HepG2 (cell line): Measurements from ENCODE around the gene ZC3H7B. TPM values are rescaled to one million over a fixed set of nuclear protein-coding genes. Genes with fewer than 3 reads are reported as not detected.

Experiments used
- ATAC-seq: fragments of 200-7000 bp; cut with Tn5 transposase; 3 replicates; pipeline ENCODE4 v1.9.1; 2020; ENCODE audit warnings: mild to moderate bottlenecking, moderate library complexity
- BruUV-seq: library from RNA; stranded (reverse); fragments of 400-500 nt; replicated peaks from 2 replicates; lab custom pipeline; 2021; lab: Mats Ljungman, UMichigan
- CTCF ChIA-PET: fragments of 300-600 bp; formaldehyde crosslinking; extraction: SDS; loops from one replicate; lab custom pipeline; 2021; ENCODE audit warnings: low total read pairs, inconsistent platforms, low intra/inter-chr PET ratio; lab: Yijun Ruan, JAX
- POLR2A ChIA-PET: fragments of 350-600 bp; sonication (Branson Sonifier 250); formaldehyde crosslinking; loops from one replicate; lab custom pipeline; 2020; ENCODE audit warnings: antibody characterized with exemption, inconsistent platforms; lab: Yijun Ruan, JAX
- DNase-seq: peaks from one replicate; pipeline ENCODE4 v3.0.0-alpha.2; 2015; ENCODE audit warnings: low spot score
- FAIRE-seq: peaks from 3 replicates; lab custom pipeline; 2011; peaks lifted over from hg19 to GRCh38; lab: Jason Lieb, UNC
- H2AFZ ChIP-seq: one replicate; pipeline ENCODE4 v1.6.1; 2011; ENCODE audit warnings: low read length, inconsistent platforms
- H3K27ac ChIP-seq: fragments of 300-600 bp; 3 replicates; pipeline ENCODE4 v1.8.0; 2011; ENCODE audit warnings: mixed run types, mild to moderate bottlenecking, mixed read lengths, low read length, inconsistent platforms; ENCODE audit not compliant: insufficient read depth; ENCODE audit errors: extremely low read length
- H3K27me3 ChIP-seq, 2 experiments: fragments of 200-600 bp in 1 of 2; 2 replicates in 1 of 2; 3 replicates in 1 of 2; pipeline versions ENCODE4 v1.6.0 to v1.8.0; 2011; ENCODE audit warnings: low read length in 2 of 2, mild to moderate bottlenecking in 2 of 2, moderate library complexity in 2 of 2, inconsistent platforms in 1 of 2; ENCODE audit not compliant: insufficient read depth in 2 of 2, control insufficient read depth in 1 of 2
- H3K36me3 ChIP-seq, 2 experiments: fragments of 200-600 bp in 1 of 2; replicated peaks in 1 of 2; 2 replicates in 1 of 2; 3 replicates in 1 of 2; pipeline versions ENCODE4 v1.5.1 to v1.8.0; 2011; ENCODE audit warnings: low read length in 2 of 2, inconsistent platforms in 1 of 2; ENCODE audit not compliant: insufficient read depth in 2 of 2, control insufficient read depth in 1 of 2
- H3K4me1 ChIP-seq: 2 replicates; pipeline ENCODE4 v1.5.1; 2012; ENCODE audit warnings: low read length, inconsistent platforms; ENCODE audit not compliant: insufficient read depth
- H3K4me2 ChIP-seq: 2 replicates; pipeline ENCODE4 v1.6.0; 2011; ENCODE audit warnings: low read depth, low read length, inconsistent platforms
- H3K4me3 ChIP-seq, 3 experiments: fragments of 200-600 bp in 1 of 3; sonication (generic), shearing (Covaris generic) in 1 of 3; replicated peaks in 1 of 3; 2 replicates each; pipeline ENCODE4 v1.5.1; 2011 to 2016; ENCODE audit warnings: low read length in 3 of 3, inconsistent platforms in 2 of 3, low read depth in 2 of 3, mild to moderate bottlenecking in 2 of 3, control low read depth in 1 of 3, mixed read lengths in 1 of 3; ENCODE audit not compliant: insufficient read depth in 1 of 3
- H3K79me2 ChIP-seq: one replicate; pipeline ENCODE4 v1.6.1; 2011; ENCODE audit warnings: low read length, inconsistent platforms; ENCODE audit not compliant: insufficient read depth
- H3K9ac ChIP-seq: 2 replicates; pipeline ENCODE4 v1.6.0; 2011; ENCODE audit warnings: mild to moderate bottlenecking, low read depth, low read length, inconsistent platforms; ENCODE audit not compliant: insufficient read depth
- H3K9me3 ChIP-seq: 2 replicates; pipeline ENCODE4 v1.5.1; 2012; ENCODE audit warnings: mild to moderate bottlenecking, low read length
- H4K20me1 ChIP-seq: 2 replicates; pipeline ENCODE4 v1.6.0; 2011; ENCODE audit warnings: inconsistent platforms, mild to moderate bottlenecking, low read length, moderate library complexity; ENCODE audit not compliant: insufficient read depth
- HCFC1 ChIP-seq: fragments of 150-350 bp; IDR thresholded peaks from 2 replicates; pipeline ENCODE4 v1.6.1; 2014; ENCODE audit warnings: low read depth, low read length
- HMGA1 ChIP-seq: sonication (generic); formaldehyde crosslinking; conservative IDR thresholded peaks from 2 replicates; pipeline ENCODE4 v1.4.0; 2020; ENCODE audit warnings: missing genetic modification reagents
- KLF16 ChIP-seq, 2 experiments: sonication (generic) in 1 of 2; formaldehyde crosslinking in 1 of 2; IDR thresholded peaks; 2 replicates each; pipeline versions ENCODE4 v1.6.1 to v1.8.0; 2016 to 2023; ENCODE audit warnings: missing genetic modification reagents in 2 of 2, missing compliant biosample characterization in 1 of 2
- ZFP90 ChIP-seq: sonication (generic); formaldehyde crosslinking; IDR thresholded peaks from 2 replicates; pipeline ENCODE4 v1.8.0; 2022; ENCODE audit warnings: missing genetic modification reagents, mild to moderate bottlenecking, inconsistent platforms, borderline replicate concordance
- ZNF180 ChIP-seq: sonication (generic); formaldehyde crosslinking; IDR thresholded peaks from 2 replicates; pipeline ENCODE4 v1.4.0; 2020; ENCODE audit warnings: low read depth, missing genetic modification reagents, borderline replicate concordance
- ZNF777 ChIP-seq: sonication (generic); formaldehyde crosslinking; IDR thresholded peaks from 2 replicates; pipeline ENCODE4 v1.4.0; 2020; ENCODE audit warnings: missing genetic modification reagents
- WGBS: methylation state at CpG from one replicate; pipeline ENCODE4 v1.1.6; 2017; ENCODE audit warnings: low lambda C conversion rate; 5-methylcytosine and 5-hydroxymethylcytosine counted together
- in situ Hi-C: cut with HindIII; loops from 2 replicates; pipeline ENCODE4 v1.10.0; 2017; ENCODE audit warnings: low pct_unique_long_range_greater_than_20kb; ENCODE audit not compliant: extremely low pct_ligation_motif_present
- intact Hi-C: fragments of 100-400 bp; cut with micrococcal nuclease; formaldehyde crosslinking; loops from one replicate; pipeline ENCODE4 v1.10.0; 2022; ENCODE audit not compliant: unreplicated experiment
- polyA plus RNA-seq, 8 experiments: library from polyadenylated mRNA; depleted of rRNA in 3 of 8; stranded (reverse) in 7 of 8; unstranded in 1 of 8; fragments of >200 nt; fragmentation: Illumina TruSeq in 4 of 8; extraction: Trizol in 4 of 8; gene quantifications; 2 replicates each; pipeline versions ENCODE4 v1.2.1 to v1.2.3, GENCODE V29; 2011 to 2016; ENCODE audit warnings: low read depth in 4 of 8, missing spikeins in 1 of 8, mixed read lengths in 1 of 8; ENCODE audit not compliant: insufficient read depth in 1 of 8
- total RNA-seq, 5 experiments: library from RNA; depleted of rRNA; stranded (reverse); fragments of >200 nt; fragmentation: Illumina TruSeq; extraction: Trizol; gene quantifications; 2 replicates each; pipeline ENCODE4 v1.2.3, GENCODE V29; 2016; ENCODE audit warnings: low read depth in 1 of 5
- TF ChIP-seq, protein P1 (sequence below): sonication (generic); formaldehyde crosslinking; IDR thresholded peaks from 2 replicates; pipeline ENCODE4 v1.5.1; 2020; ENCODE audit warnings: mild to moderate bottlenecking, missing genetic modification reagents

The ZC3H7B gene
- total and polyA plus RNA-seq, 2 of the 13 experiments (the other 11 are each of a cell fraction or from before 2014, with no cell fraction given), result 26.4 to 37.2 TPM

DNA sequence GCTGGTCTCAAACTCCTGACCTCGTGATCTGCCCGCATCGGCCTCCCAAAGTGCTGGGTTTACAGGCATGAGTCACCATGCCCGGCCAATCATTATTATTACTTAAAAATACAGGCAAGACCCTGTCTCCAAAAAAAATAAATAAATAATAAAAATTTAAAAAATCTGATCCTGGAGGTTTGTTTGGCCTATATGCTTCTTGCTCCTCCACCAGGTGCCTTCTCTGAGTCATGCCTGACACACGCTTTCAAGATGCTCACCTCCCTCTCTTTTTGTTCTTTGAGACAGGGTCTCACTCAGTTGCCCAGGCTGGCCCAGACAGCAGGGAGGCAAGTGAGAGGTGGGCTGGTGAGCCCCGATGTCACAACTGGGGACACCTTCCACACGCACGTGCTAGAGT, 13.5 kb downstream of the ZC3H7B start:
- ChIA-PET CTCF (no interaction called here), POLR2A (no interaction called here)
- 93% methylated on average over 8 of the region's 8 CpGs for WGBS
- intact Hi-C loops, result no loop called here
- no peak overlapping the region for H2AFZ ChIP-seq
- peaks cover 2 to 13% of the 10 kb centered on the region in 2 experiments; a peak in 4 of 5 replicates for H3K36me3 ChIP-seq
- no peaks in the 10 kb centered on the region for H3K27me3 ChIP-seq
- no peaks in the 10 kb centered on the region for H3K4me1 ChIP-seq
- H3K4me3 ChIP-seq, result no peak overlapping the region
- in situ Hi-C loops, result no loop called here
- TF ChIP-seq, protein P1, sequence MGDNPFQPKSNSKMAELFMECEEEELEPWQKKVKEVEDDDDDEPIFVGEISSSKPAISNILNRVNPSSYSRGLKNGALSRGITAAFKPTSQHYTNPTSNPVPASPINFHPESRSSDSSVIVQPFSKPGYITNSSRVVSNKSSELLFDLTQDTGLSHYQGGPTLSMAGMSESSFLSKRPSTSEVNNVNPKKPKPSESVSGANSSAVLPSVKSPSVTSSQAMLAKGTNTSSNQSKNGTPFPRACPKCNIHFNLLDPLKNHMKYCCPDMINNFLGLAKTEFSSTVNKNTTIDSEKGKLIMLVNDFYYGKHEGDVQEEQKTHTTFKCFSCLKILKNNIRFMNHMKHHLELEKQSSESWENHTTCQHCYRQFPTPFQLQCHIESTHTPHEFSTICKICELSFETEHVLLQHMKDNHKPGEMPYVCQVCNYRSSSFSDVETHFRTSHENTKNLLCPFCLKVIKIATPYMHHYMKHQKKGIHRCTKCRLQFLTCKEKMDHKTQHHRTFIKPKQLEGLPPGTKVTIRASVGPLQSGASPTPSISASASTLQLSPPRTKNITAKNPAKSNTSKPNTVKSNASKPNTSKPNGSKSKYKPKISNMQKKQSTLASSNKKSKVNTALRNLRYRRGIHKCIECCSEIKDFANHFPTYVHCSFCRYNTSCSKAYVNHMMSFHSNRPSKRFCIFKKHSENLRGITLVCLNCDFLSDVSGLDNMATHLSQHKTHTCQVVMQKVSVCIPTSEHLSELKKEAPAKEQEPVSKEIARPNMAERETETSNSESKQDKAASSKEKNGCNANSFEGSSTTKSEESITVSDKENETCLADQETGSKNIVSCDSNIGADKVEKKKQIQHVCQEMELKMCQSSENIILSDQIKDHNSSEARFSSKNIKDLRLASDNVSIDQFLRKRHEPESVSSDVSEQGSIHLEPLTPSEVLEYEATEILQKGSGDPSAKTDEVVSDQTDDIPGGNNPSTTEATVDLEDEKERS, result no peak
- no peak for TF ChIP-seq HMGA1 (CRISPR knock-in tag)
- no peak overlapping the region for H3K4me2 ChIP-seq
- FAIRE-seq (no peak), ATAC-seq (no peak), DNase-seq (no peak)
- no peaks in the 10 kb centered on the region for H4K20me1 ChIP-seq
- H3K9me3 ChIP-seq, result no peaks in the 10 kb centered on the region
- BruUV-seq, result no TSS peak
- H3K9ac ChIP-seq, result no peak overlapping the region
- no peak overlapping the region for H3K27ac ChIP-seq
- H3K79me2 ChIP-seq, result peaks cover 48% of the 10 kb centered on the region

DNA sequence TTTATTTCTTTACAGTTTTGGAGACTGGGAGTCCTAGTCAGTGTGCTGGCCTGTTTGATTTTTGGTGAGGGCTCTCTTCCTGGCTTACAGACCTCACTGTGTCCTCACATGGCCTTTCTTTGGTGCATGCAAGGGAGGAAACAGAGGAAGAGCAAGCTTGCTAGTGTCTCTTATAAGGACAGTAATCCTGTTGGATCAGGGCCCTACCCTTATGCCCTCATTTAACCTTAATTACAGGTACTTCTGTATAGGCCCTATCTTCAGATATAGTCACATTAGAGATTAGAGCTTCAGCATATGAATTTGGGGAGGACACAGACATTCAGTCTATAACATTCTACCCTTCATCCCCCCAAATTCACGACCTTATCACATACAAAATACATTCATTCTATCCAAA, 14.3 kb downstream of the ZC3H7B start:
- CTCF ChIA-PET, result no interaction called here
- no peak for ATAC-seq
- intact Hi-C loops, result no loop called here
- WGBS, result 92% methylated on average over 1 of the region's 1 CpG
- no peaks in the 10 kb centered on the region for H3K27me3 ChIP-seq
- no peak overlapping the region for H2AFZ ChIP-seq
- H3K4me3 ChIP-seq, result no peak overlapping the region
- no peaks in the 10 kb centered on the region for H3K9me3 ChIP-seq
- peaks cover 2 to 12% of the 10 kb centered on the region in 2 experiments; a peak in 4 of 5 replicates for H3K36me3 ChIP-seq
- POLR2A ChIA-PET, result no interaction called here
- H3K4me2 ChIP-seq, result no peak overlapping the region
- H3K27ac ChIP-seq, result no peak overlapping the region
- no peak for TF ChIP-seq ZFP90 (CRISPR knock-in tag)
- TF ChIP-seq KLF16 (CRISPR knock-in tag; IDR thresholded peaks at IDR 0.05), result no peak
- no peak for TF ChIP-seq ZNF180
- no peak for TF ChIP-seq ZNF777 (CRISPR knock-in tag)
- TF ChIP-seq HCFC1, result no peak
- no peaks in the 10 kb centered on the region for H3K4me1 ChIP-seq
- no peak overlapping the region for H3K9ac ChIP-seq
- FAIRE-seq, result no peak
- in situ Hi-C loops, result no loop called here
- BruUV-seq, result no TSS peak
- no peak for DNase-seq
- H3K79me2 ChIP-seq, result peaks cover 43% of the 10 kb centered on the region
- H4K20me1 ChIP-seq, result no peaks in the 10 kb centered on the region
